Tibial artery (tissue), 4 donors: Measurements from ENCODE around the gene DYRK3.

ENCODE experiments used
- DNase-seq, 2 donors: peaks; one replicate each; pipeline ENCODE4 v3.0.0-alpha.2; 2019
- H3K27ac ChIP-seq, 2 donors: fragments of 200-600 bp; sonication (generic) in 1 of 2; 1 replicate in 1 of 2; 2 replicates in 1 of 2; pipeline ENCODE4 v1.5.1; 2018 to 2019; ENCODE audit warnings: mild to moderate bottlenecking in 1 of 2
- H3K27me3 ChIP-seq, 2 donors: fragments of 200-600 bp; sonication (generic) in 1 of 2; one replicate each; pipeline versions ENCODE4 v1.5.1 to v1.6.0; 2016 to 2019
- H3K36me3 ChIP-seq, 3 donors: fragments of 200-600 bp; sonication (generic) in 2 of 3; one replicate each; pipeline ENCODE4 v1.5.1; 2016 to 2019; ENCODE audit warnings: mild to moderate bottlenecking in 2 of 3
- H3K4me1 ChIP-seq, 4 donors: fragments of 200-600 bp; sonication (generic) in 2 of 4; 1 replicate in 3 of 4; 2 replicates in 1 of 4; pipeline ENCODE4 v1.5.1; 2016 to 2019
- H3K4me3 ChIP-seq, 2 donors: fragments of 200-600 bp; sonication (generic) in 1 of 2; 1 replicate in 1 of 2; 2 replicates in 1 of 2; pipeline ENCODE4 v1.5.1; 2018 to 2019; ENCODE audit warnings: mild to moderate bottlenecking in 2 of 2
- H3K9me3 ChIP-seq, 3 donors: fragments of 200-600 bp; sonication (generic) in 1 of 3; one replicate each; pipeline ENCODE4 v1.5.1; 2016 to 2019
- intact Hi-C: fragments of 100-400 bp; cut with DNase I; formaldehyde crosslinking; loops from one replicate; pipeline ENCODE4 v1.15.0; 2023; ENCODE audit warnings: low total_unique reads
- TF ChIP-seq, protein P1 (sequence below), 2 experiments: fragments of 200-600 bp in 1 of 2; fragments of 450-650 bp in 1 of 2; IDR thresholded peaks; one replicate each; pipeline ENCODE4 v1.5.1; 2017 to 2019; ENCODE audit warnings: antibody characterized with exemption in 2 of 2, mild to moderate bottlenecking in 1 of 2, moderate library complexity in 1 of 2

Gene DYRK3

DNA sequence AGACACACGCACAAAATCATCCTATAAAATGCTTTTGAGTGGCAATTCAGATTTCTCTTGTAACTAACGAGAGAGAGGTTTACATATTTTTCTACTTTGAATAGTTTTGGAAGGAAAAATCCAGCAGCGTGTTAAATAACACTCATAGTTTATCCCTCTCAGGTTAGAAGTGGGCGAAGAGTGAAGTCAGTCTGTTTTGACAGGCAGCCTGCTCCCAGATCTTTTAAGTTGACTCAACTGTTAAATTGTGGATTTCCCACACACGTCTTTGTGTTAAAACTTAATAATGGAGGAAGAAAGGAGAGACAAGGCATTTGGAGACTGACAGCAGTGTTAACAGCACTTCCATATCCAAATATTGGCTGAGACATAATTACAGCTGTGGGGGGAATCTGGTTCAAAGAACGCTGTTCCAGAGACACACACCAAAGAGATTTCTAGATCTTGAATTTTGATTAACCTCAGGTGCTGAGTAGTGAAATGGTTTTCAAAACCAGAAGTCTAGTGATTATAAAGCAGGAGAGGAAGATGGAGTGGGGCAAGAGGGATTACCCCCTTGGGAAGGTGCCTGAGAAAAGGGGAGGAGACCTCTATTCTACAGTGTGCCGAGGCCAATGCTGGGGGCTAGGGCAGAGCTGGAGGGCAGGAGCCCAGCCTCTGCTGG is 52.0 kb downstream of the DYRK3 start:
- H3K27me3 ChIP-seq = no peaks in the 10 kb centered on the region
- no peaks in the 10 kb centered on the region for H3K36me3 ChIP-seq
- intact Hi-C loops = no loop called here
- H3K9me3 ChIP-seq = no peaks in the 10 kb centered on the region
- peaks cover 0 to 69% (median 59%) of the 10 kb centered on the region in 4 donors for H3K4me1 ChIP-seq
- peak overlapping the region; percentile 73 to 75 for H3K4me3 ChIP-seq
- H3K27ac ChIP-seq = peak overlapping the region; percentile 93 to 96
- TF ChIP-seq, protein P1, sequence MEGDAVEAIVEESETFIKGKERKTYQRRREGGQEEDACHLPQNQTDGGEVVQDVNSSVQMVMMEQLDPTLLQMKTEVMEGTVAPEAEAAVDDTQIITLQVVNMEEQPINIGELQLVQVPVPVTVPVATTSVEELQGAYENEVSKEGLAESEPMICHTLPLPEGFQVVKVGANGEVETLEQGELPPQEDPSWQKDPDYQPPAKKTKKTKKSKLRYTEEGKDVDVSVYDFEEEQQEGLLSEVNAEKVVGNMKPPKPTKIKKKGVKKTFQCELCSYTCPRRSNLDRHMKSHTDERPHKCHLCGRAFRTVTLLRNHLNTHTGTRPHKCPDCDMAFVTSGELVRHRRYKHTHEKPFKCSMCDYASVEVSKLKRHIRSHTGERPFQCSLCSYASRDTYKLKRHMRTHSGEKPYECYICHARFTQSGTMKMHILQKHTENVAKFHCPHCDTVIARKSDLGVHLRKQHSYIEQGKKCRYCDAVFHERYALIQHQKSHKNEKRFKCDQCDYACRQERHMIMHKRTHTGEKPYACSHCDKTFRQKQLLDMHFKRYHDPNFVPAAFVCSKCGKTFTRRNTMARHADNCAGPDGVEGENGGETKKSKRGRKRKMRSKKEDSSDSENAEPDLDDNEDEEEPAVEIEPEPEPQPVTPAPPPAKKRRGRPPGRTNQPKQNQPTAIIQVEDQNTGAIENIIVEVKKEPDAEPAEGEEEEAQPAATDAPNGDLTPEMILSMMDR (IDR thresholded peaks at IDR 0.05) = no peak
- DNase-seq = no peak

DNA sequence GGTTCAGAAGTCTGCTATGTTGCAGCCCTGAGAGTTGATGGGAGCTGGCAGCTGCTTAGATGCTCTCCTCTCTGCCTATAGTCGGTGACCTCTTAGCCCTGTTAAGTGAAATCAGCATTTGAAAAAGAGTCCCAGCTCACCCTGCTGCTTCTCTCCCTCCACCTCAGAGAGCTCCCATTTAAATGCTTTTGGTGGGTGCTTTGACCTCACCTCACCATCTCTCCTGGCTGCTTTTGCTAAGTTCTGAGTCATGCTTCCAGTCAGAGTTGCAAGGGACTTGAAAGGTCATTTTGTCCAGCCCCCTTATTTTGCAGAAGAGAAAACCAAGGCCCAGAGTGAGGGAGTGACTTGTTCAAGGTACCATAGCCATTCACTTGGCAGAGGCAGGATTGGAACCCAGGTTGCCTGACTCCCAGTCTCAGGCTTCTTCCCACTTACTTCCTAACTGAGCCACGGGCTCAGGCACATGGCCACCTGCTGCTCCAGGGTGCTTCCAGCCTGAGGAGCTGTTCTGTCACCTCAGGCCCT is 52.6 kb downstream of the DYRK3 start:
- intact Hi-C loops = no loop called here
- peaks cover 0 to 75% (median 65%) of the 10 kb centered on the region in 4 donors for H3K4me1 ChIP-seq
- no peaks in the 10 kb centered on the region for H3K27me3 ChIP-seq
- peak overlapping the region in 1 of 2 donors; percentile 19 for H3K4me3 ChIP-seq
- DNase-seq = no peak
- TF ChIP-seq, protein P1 (IDR thresholded peaks at IDR 0.05) = no peak
- H3K9me3 ChIP-seq = no peaks in the 10 kb centered on the region
- no peaks in the 10 kb centered on the region for H3K36me3 ChIP-seq
- H3K27ac ChIP-seq = peak overlapping the region; percentile 93 to 96

GRCh38 chr1:206690516-206690915 is 55.2 kb downstream of the DYRK3 start:
- intact Hi-C loops = no loop called here
- H3K27ac ChIP-seq = peak overlapping the region; percentile 14 to 92
- peak in 1 of 2 donors; percentile 82 for DNase-seq
- H3K4me3 ChIP-seq = no peak overlapping the region
- no peaks in the 10 kb centered on the region for H3K36me3 ChIP-seq
- TF ChIP-seq, protein P1 (IDR thresholded peaks at IDR 0.05) = no peak
- H3K9me3 ChIP-seq = no peaks in the 10 kb centered on the region
- H3K27me3 ChIP-seq = no peaks in the 10 kb centered on the region
- H3K4me1 ChIP-seq = peaks cover 6 to 91% (median 83%) of the 10 kb centered on the region in 4 donors

DNA sequence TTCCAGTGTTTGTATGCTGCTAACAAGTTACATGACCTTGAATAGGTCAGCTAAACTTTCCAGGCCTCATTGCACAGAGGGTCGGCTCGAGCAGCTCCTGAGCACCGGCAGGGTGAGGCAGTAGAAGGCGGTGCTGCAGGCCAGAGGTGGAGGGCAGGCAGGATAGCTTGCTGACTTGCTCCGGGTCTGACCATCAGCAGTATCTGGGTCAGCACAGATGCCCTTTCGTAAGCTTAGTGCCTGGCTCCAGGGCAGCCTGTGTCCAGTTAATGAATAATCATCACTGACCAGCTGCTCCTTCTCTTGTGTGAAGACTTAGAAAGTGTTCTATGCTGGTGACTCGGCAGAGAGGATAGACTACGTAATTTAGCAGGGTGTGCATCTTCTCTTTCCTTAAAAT is 56.3 kb downstream of the DYRK3 start:
- Histone ChIP-seq H3K4me1 (peaks cover 6 to 100% (median 87%) of the 10 kb centered on the region in 4 donors), H3K9me3 (no peaks in the 10 kb centered on the region), H3K4me3 (no peak overlapping the region), H3K27me3 (no peaks in the 10 kb centered on the region), H3K36me3 (peaks cover 0 to 8% (median 0%) of the 10 kb centered on the region in 3 donors), H3K27ac (peak overlapping the region; percentile 88 to 92)
- intact Hi-C loops = no loop called here
- no peak for DNase-seq
- TF ChIP-seq, protein P1 (IDR thresholded peaks at IDR 0.05) = no peak

- Histone ChIP-seq H3K27ac (peak overlapping the region; percentile 88 to 92), H3K36me3 (peaks cover 0 to 14% (median 0%) of the 10 kb centered on the region in 3 donors), H3K4me3 (peak overlapping the region; percentile 19 to 24), H3K27me3 (no peaks in the 10 kb centered on the region), H3K9me3 (no peaks in the 10 kb centered on the region), H3K4me1 (peaks cover 6 to 100% (median 83%) of the 10 kb centered on the region in 4 donors)
- DNase-seq = peak; percentile 80 to 92
- intact Hi-C loops = no loop called here
- TF ChIP-seq, protein P1 (IDR thresholded peaks at IDR 0.05) = no peak
These were observed 57.7 kb downstream of the DYRK3 start for GRCh38 chr1:206693029-206693428.
